Measurements from ENCODE around the gene ENTPD8. TPM values are rescaled to one million over a fixed set of nuclear protein-coding genes. Genes with fewer than 3 reads are reported as not detected.

ENTPD8 gene
- total and polyA plus RNA-seq, 10 of the 15 experiments (the other 5 are each of a cell fraction or from before 2014, with no cell fraction given), result not detected

GRCh38 chr9:137393176-137394150 lies 47.7 kb downstream of the ENTPD8 start (continued):
- TF ChIP-seq HSF1 (IDR thresholded peaks at IDR 0.05; ENCODE audit: low read depth, low read length) (no peak), IRF5 (IDR thresholded peaks at IDR 0.05; ENCODE audit: borderline replicate concordance) (no peak), BMI1 (IDR thresholded peaks at IDR 0.05; ENCODE audit: borderline replicate concordance) (no peak)

- FAIRE-seq (no peak), DNase-seq (ENCODE audit: low read depth, low spot score) (no peak), ATAC-seq (no peak)
- Histone ChIP-seq H3K4me1 (ENCODE audit: control insufficient read depth, insufficient read depth, low read length) (no peaks in the 10 kb centered on the region), H3K4me2 (ENCODE audit: control insufficient read depth, insufficient read depth) (no peak overlapping the region), H3K27me3 (replicated peaks in 1 of 2; ENCODE audit: control insufficient read depth in 2 of 2, insufficient read depth in 2 of 2, low read length in 1 of 2) (no peaks in the 10 kb centered on the region), H3K9me3 (replicated peaks; ENCODE audit: control insufficient read depth, insufficient read depth, low read length) (peaks cover 4% of the 10 kb centered on the region; the same call in 1 of the 3 replicates), H4K20me1 (ENCODE audit: control insufficient read depth, insufficient read depth) (no peaks in the 10 kb centered on the region), H2AFZ (ENCODE audit: control insufficient read depth, low read depth, low read length) (no peak overlapping the region), H3K9ac (ENCODE audit: control insufficient read depth, insufficient read depth, low read length) (no peak overlapping the region), H3K79me2 (ENCODE audit: control insufficient read depth, insufficient read depth, low read length) (no peaks in the 10 kb centered on the region), H3K27ac (ENCODE audit: control insufficient read depth, insufficient read depth) (no peak overlapping the region), H3K36me3 (ENCODE audit: control insufficient read depth in 2 of 2, insufficient read depth in 2 of 2, low read length in 1 of 2) (no peaks in the 10 kb centered on the region; a peak in 1 of 4 replicates), H3K4me3 (no peak overlapping the region)
- CTCF ChIA-PET, result no interaction called here
- 98% methylated on average over 17 of the region's 23 CpGs for WGBS (ENCODE audit: insufficient coverage, insufficient replicate concordance, low lambda C conversion rate, missing lambda C conversion rate)
- no TSS peak for BruUV-seq (replicated peaks)
- in situ Hi-C loops (cut with MboI) (no loop called here), intact Hi-C loops (cut with micrococcal nuclease; ENCODE audit: unreplicated experiment) (no loop called here)
- RAD21 ChIA-PET (ENCODE audit: unreplicated experiment), result no interaction called here
- SMC1A ChIA-PET (ENCODE audit: uncharacterized antibody, unreplicated experiment), result no interaction called here
- POLR2A ChIA-PET, result no interaction called here
- TF ChIP-seq FOXM1 (IDR thresholded peaks at IDR 0.05; ENCODE audit: low read depth, low read length) (no peak), HDGF (IDR thresholded peaks at IDR 0.05) (no peak), JUNB (IDR thresholded peaks at IDR 0.05) (no peak), BCL3 (IDR thresholded peaks at IDR 0.05; ENCODE audit: borderline replicate concordance, insufficient read depth, low read depth, low read length, poor library complexity, severe bottlenecking) (no peak), KDM1A (IDR thresholded peaks at IDR 0.05; ENCODE audit: borderline replicate concordance) (no peak), ZBTB33 (IDR thresholded peaks at IDR 0.05) (no peak), BHLHE40 (IDR thresholded peaks at IDR 0.05; ENCODE audit: borderline replicate concordance in 1 of 2, low read depth in 2 of 2, low read length in 1 of 2) (no peak), HSF1 (IDR thresholded peaks at IDR 0.05; ENCODE audit: low read depth, low read length) (no peak)
Observed at GRCh38 chr9:137392232-137393007, 48.7 kb downstream of the ENTPD8 start.
